Smooth muscle cell (in vitro differentiated cells): ENCODE data around the gene EIF4EBP3. TPM values are rescaled to one million over a fixed set of nuclear protein-coding genes. Genes with fewer than 3 reads are reported as not detected.
A peak's percentile ranks its signal among the peaks of the same experiment; 100 is the strongest.
"Not testable (repeated sequence)": the region's sequence is repeated elsewhere in the genome, so short reads cannot be mapped to it uniquely, and the experiment has no call there.

Experiments used
- DNase-seq: peaks from one replicate; lab custom pipeline; 2025; ENCODE audit not compliant: unreplicated experiment; lab: John Stamatoyannopoulos, UW
- H2AFZ ChIP-seq: fragments of 200-600 bp; sonication (generic); 2 replicates; pipeline ENCODE4 v1.6.0; 2016; ENCODE audit warnings: antibody characterized with exemption, low read depth, mild to moderate bottlenecking
- H3F3A ChIP-seq: fragments of 200-600 bp; sonication (generic); 2 replicates; pipeline ENCODE4 v1.6.0; 2017; ENCODE audit warnings: antibody characterized with exemption, low read depth
- H3K27ac ChIP-seq: fragments of 200-600 bp; sonication (generic); 2 replicates; pipeline ENCODE4 v1.5.1; 2016; ENCODE audit warnings: low read depth, mild to moderate bottlenecking
- H3K27me3 ChIP-seq: fragments of 200-600 bp; sonication (generic); 2 replicates; pipeline ENCODE4 v1.6.1; 2016; ENCODE audit warnings: low read depth, mild to moderate bottlenecking
- H3K36me3 ChIP-seq: fragments of 200-600 bp; sonication (generic); 2 replicates; pipeline ENCODE4 v1.5.1; 2016; ENCODE audit warnings: low read depth
- H3K4me1 ChIP-seq: fragments of 200-600 bp; sonication (generic); 2 replicates; pipeline ENCODE4 v1.5.1; 2016; ENCODE audit warnings: low read depth
- H3K4me2 ChIP-seq: fragments of 200-600 bp; sonication (generic); 2 replicates; pipeline ENCODE4 v1.6.0; 2016; ENCODE audit warnings: mild to moderate bottlenecking
- H3K4me3 ChIP-seq: fragments of 200-600 bp; sonication (generic); 2 replicates; pipeline ENCODE4 v1.5.1; 2016; ENCODE audit warnings: mild to moderate bottlenecking
- H3K79me2 ChIP-seq: fragments of 200-600 bp; sonication (generic); 2 replicates; pipeline ENCODE4 v1.6.0; 2016; ENCODE audit warnings: low read depth, mild to moderate bottlenecking
- H3K9ac ChIP-seq: fragments of 200-600 bp; sonication (generic); 2 replicates; pipeline ENCODE4 v1.6.0; 2016; ENCODE audit warnings: low read depth
- H3K9me3 ChIP-seq: fragments of 200-600 bp; sonication (generic); replicated peaks from 2 replicates; pipeline ENCODE4 v1.5.1; 2016; ENCODE audit warnings: low read depth
- H4K20me1 ChIP-seq: fragments of 200-600 bp; sonication (generic); 2 replicates; pipeline ENCODE4 v1.6.0; 2016; ENCODE audit warnings: low read depth
- CTCF ChIP-seq: fragments of 200-600 bp; sonication (generic); IDR thresholded peaks from 2 replicates; pipeline ENCODE4 v1.5.1; 2017; ENCODE audit warnings: borderline replicate concordance, mild to moderate bottlenecking, antibody characterized with exemption; ENCODE audit not compliant: insufficient read depth, poor library complexity, severe bottlenecking
- WGBS: methylation state at CpG from one replicate; pipeline ENCODE4 v1.1.7; 2016; ENCODE audit warnings: low lambda C conversion rate; 5-methylcytosine and 5-hydroxymethylcytosine counted together
- polyA plus RNA-seq: library from polyadenylated mRNA; unstranded; fragments of >200 nt; fragmentation: Nextera tagmentation; extraction: Ambion mirVana; gene quantifications from 2 replicates; pipeline ENCODE4 v1.2.1, GENCODE V29; 2016
- total RNA-seq: library from RNA; depleted of rRNA; stranded (reverse); fragments of >200 nt; gene quantifications from 2 replicates; pipeline ENCODE4 v1.2.3, GENCODE V29; 2014

The EIF4EBP3 gene
- total and polyA plus RNA-seq, 2 experiments from 2014 or later: 3.4 TPM; not detected in 1

DNA sequence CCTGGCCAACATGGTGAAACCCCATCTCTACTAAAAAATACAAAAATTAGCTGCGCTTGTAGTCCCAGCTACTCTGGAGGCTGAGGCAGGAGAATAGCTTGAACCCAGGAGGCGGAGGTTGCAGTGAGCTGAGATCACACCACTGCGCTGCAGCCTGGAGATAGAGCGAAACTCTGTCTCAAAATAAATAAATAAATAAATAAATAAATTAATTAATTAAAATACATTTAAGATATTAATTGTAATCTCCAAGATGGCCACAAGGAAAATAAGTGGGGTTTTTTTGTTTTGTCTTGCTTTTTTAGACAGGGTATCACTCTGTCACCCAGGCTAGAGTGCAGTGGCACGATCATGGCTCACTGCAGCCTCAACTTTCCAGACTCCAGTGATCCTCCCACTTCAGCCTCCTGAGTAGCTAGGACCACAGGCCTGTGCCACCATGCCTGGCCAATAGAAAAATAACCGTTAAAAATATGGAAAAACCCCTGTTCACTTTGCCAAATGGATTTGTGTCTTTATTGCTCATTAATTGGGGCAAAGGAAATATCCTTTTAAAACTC lies 31.8 kb downstream of the EIF4EBP3 start:
- not testable (repeated sequence) for H3K79me2 ChIP-seq, H3F3A ChIP-seq, H3K9ac ChIP-seq, H3K27ac ChIP-seq, H3K4me1 ChIP-seq, H3K36me3 ChIP-seq, H3K27me3 ChIP-seq, H3K4me2 ChIP-seq, H4K20me1 ChIP-seq, DNase-seq, H3K4me3 ChIP-seq, H3K9me3 ChIP-seq, H2AFZ ChIP-seq
- TF ChIP-seq CTCF: peak; percentile 4
- WGBS: 94% methylated on average over 6 of the region's 6 CpGs

- H2AFZ ChIP-seq: no peak overlapping the region
- DNase-seq: no peak
- H3F3A ChIP-seq: peaks cover 5% of the 10 kb centered on the region
- no peaks in the 10 kb centered on the region for H3K36me3 ChIP-seq
- WGBS: 93% methylated on average over 1 of the region's 1 CpG
- no peak overlapping the region for H3K4me2 ChIP-seq
- H3K4me1 ChIP-seq: peaks cover 2% of the 10 kb centered on the region
- no peaks in the 10 kb centered on the region for H3K9me3 ChIP-seq
- no peak overlapping the region for H3K27ac ChIP-seq
- no peak overlapping the region for H3K9ac ChIP-seq
- H3K27me3 ChIP-seq: no peaks in the 10 kb centered on the region
- TF ChIP-seq CTCF: no peak
- H4K20me1 ChIP-seq: no peaks in the 10 kb centered on the region
- no peaks in the 10 kb centered on the region for H3K79me2 ChIP-seq
- no peak overlapping the region for H3K4me3 ChIP-seq
Measured at GRCh38 chr5:140587495-140587894, 40.0 kb downstream of the EIF4EBP3 start.

GRCh38 chr5:140588311-140589070 lies 41.0 kb downstream of the EIF4EBP3 start:
- peaks cover 2% of the 10 kb centered on the region for H3K4me1 ChIP-seq
- peak overlapping the region; percentile 12 for H3K4me2 ChIP-seq
- no peaks in the 10 kb centered on the region for H3K9me3 ChIP-seq
- DNase-seq: no peak
- H3K36me3 ChIP-seq: no peaks in the 10 kb centered on the region
- TF ChIP-seq CTCF: no peak
- peaks cover 5% of the 10 kb centered on the region for H3F3A ChIP-seq
- H2AFZ ChIP-seq: no peak overlapping the region
- H4K20me1 ChIP-seq: no peaks in the 10 kb centered on the region
- no peak overlapping the region for H3K4me3 ChIP-seq
- no peaks in the 10 kb centered on the region for H3K27me3 ChIP-seq
- WGBS: 69% methylated on average over 5 of the region's 5 CpGs
- peak overlapping the region; percentile 54 for H3K27ac ChIP-seq
- H3K9ac ChIP-seq: peak overlapping the region; percentile 14
- no peaks in the 10 kb centered on the region for H3K79me2 ChIP-seq
